GM12875 (cell line): ENCODE measurements around the gene STMN3.
"Not testable (repeated sequence)": the region's sequence is repeated elsewhere in the genome, so short reads cannot be mapped to it uniquely, and the experiment has no call there.

Experiments used
- H3K4me3 ChIP-seq: one replicate; pipeline ENCODE4 v1.5.1; 2011; ENCODE audit warnings: low read depth, low read length, control low read depth
- CTCF ChIP-seq: IDR thresholded peaks from 2 replicates; pipeline ENCODE4 v1.5.1; 2011; ENCODE audit warnings: low read depth, mild to moderate bottlenecking, control low read depth, inconsistent platforms, low read length, moderate library complexity, borderline replicate concordance; ENCODE audit not compliant: insufficient read depth

The STMN3 gene

GRCh38 chr20:63652192-63652980 is 838 bp downstream of the STMN3 start:
- no peak for TF ChIP-seq CTCF

GRCh38 chr20:63651942-63652191 is 1.4 kb downstream of the STMN3 start:
- TF ChIP-seq CTCF: no peak
- no peak overlapping the region for H3K4me3 ChIP-seq

More at GRCh38 chr20:63652192-63652980, 838 bp downstream of the STMN3 start:
- H3K4me3 ChIP-seq: no peak overlapping the region

GRCh38 chr20:63650486-63650885 is 2.7 kb downstream of the STMN3 start:
- not testable (repeated sequence) for H3K4me3 ChIP-seq

- no peak for TF ChIP-seq CTCF
Observed at GRCh38 chr20:63648895-63649589, 4.2 kb downstream of the STMN3 start.

GRCh38 chr20:63648190-63648589 is 5.0 kb downstream of the STMN3 start:
- TF ChIP-seq CTCF: no peak

More at GRCh38 chr20:63648895-63649589, 4.2 kb downstream of the STMN3 start:
- H3K4me3 ChIP-seq: no peak overlapping the region

GRCh38 chr20:63645218-63645617 is 8.0 kb downstream of the STMN3 start:
- H3K4me3 ChIP-seq: no peak overlapping the region
- TF ChIP-seq CTCF: no peak

More at GRCh38 chr20:63648190-63648589, 5.0 kb downstream of the STMN3 start:
- no peak overlapping the region for H3K4me3 ChIP-seq

- TF ChIP-seq CTCF: no peak
- H3K4me3 ChIP-seq: no peak overlapping the region
Observed at GRCh38 chr20:63643946-63644345, 9.3 kb downstream of the STMN3 start.
